PC-3 (cell line): ENCODE results near the gene PCDH15. TPM values are rescaled to one million over a fixed set of nuclear protein-coding genes. Genes with fewer than 3 reads are reported as not detected.
A peak's percentile ranks its signal among the peaks of the same experiment; 100 is the strongest.

Experiments used
- ATAC-seq: fragments of 200-7000 bp; cut with Tn5 transposase; 2 replicates; pipeline ENCODE4 v1.9.1; 2020; ENCODE audit warnings: mild to moderate bottlenecking, moderate library complexity
- BruUV-seq: library from RNA; stranded (reverse); fragments of 400-500 nt; replicated peaks from 2 replicates; lab custom pipeline; 2021; lab: Mats Ljungman, UMichigan
- CTCF ChIA-PET: fragments of 300-600 bp; sonication (Branson Sonifier 250); formaldehyde crosslinking; loops from one replicate; lab custom pipeline; 2022; ENCODE audit warnings: antibody characterized with exemption; lab: Charles Lee
- POLR2A ChIA-PET: fragments of 300-600 bp; sonication (Branson Sonifier 250); formaldehyde crosslinking; loops from one replicate; lab custom pipeline; 2022; ENCODE audit warnings: antibody characterized with exemption; ENCODE audit not compliant: unreplicated experiment; lab: Charles Lee
- DNase-seq: peaks from one replicate; pipeline ENCODE4 v3.0.0-alpha.2; 2015
- H2AFZ ChIP-seq: fragments of 300-600 bp; sonication (generic); 2 replicates; pipeline ENCODE4 v1.6.0; 2016; ENCODE audit warnings: antibody characterized with exemption, low read length
- H3F3A ChIP-seq: fragments of 300-600 bp; sonication (generic); one replicate; pipeline ENCODE4 v1.6.0; 2017; ENCODE audit warnings: antibody characterized with exemption, low read length, control low read depth, mild to moderate bottlenecking; ENCODE audit not compliant: unreplicated experiment
- H3K27ac ChIP-seq: fragments of 300-600 bp; sonication (generic); 2 replicates; pipeline ENCODE4 v1.5.1; 2016; ENCODE audit warnings: mild to moderate bottlenecking, low read length
- H3K27me3 ChIP-seq: fragments of 300-600 bp; sonication (generic); 2 replicates; pipeline ENCODE4 v1.6.1; 2016; ENCODE audit warnings: low read length, mixed read lengths
- H3K36me3 ChIP-seq: fragments of 300-600 bp; sonication (generic); 2 replicates; pipeline ENCODE4 v1.6.1; 2016; ENCODE audit warnings: low read depth, mixed run types, low read length, mixed read lengths
- H3K4me1 ChIP-seq: fragments of 300-600 bp; sonication (generic); 2 replicates; pipeline ENCODE4 v1.5.1; 2016; ENCODE audit warnings: low read length; ENCODE audit not compliant: insufficient read depth
- H3K4me2 ChIP-seq: fragments of 300-600 bp; sonication (generic); 2 replicates; pipeline ENCODE4 v1.6.0; 2016; ENCODE audit warnings: low read length
- H3K4me3 ChIP-seq: fragments of 300-600 bp; sonication (generic); 2 replicates; pipeline ENCODE4 v1.5.1; 2016; ENCODE audit warnings: mild to moderate bottlenecking, low read length, mixed read lengths
- H3K79me2 ChIP-seq: fragments of 300-600 bp; sonication (generic); 2 replicates; pipeline ENCODE4 v1.6.1; 2017; ENCODE audit warnings: low read length, mixed read lengths
- H3K9ac ChIP-seq: fragments of 300-600 bp; sonication (generic); 2 replicates; pipeline ENCODE4 v1.6.0; 2016; ENCODE audit warnings: mild to moderate bottlenecking, low read length
- H3K9me2 ChIP-seq: fragments of 300-600 bp; sonication (generic); replicated peaks from 2 replicates; pipeline ENCODE4 v1.6.1; 2016; ENCODE audit warnings: mixed run types, low read length, mixed read lengths
- H3K9me3 ChIP-seq: fragments of 300-600 bp; sonication (generic); 2 replicates; pipeline ENCODE4 v1.6.1; 2016; ENCODE audit warnings: low read length, mixed read lengths
- H4K20me1 ChIP-seq: fragments of 300-600 bp; sonication (generic); 2 replicates; pipeline ENCODE4 v1.6.1; 2016; ENCODE audit warnings: low read length, mixed read lengths
- EZH2 ChIP-seq: fragments of 300-600 bp; sonication (generic); IDR thresholded peaks from one replicate; pipeline ENCODE4 v1.6.1; 2017; ENCODE audit warnings: antibody characterized with exemption, mild to moderate bottlenecking, low read length; ENCODE audit not compliant: unreplicated experiment
- EZH2phosphoT487 ChIP-seq: fragments of 300-600 bp; sonication (generic); IDR thresholded peaks from 2 replicates; pipeline ENCODE4 v1.6.1; 2018; ENCODE audit warnings: mild to moderate bottlenecking, antibody characterized with exemption, low read length, borderline replicate concordance
- intact Hi-C: fragments of 100-400 bp; cut with micrococcal nuclease; formaldehyde crosslinking; loops from 2 replicates; pipeline ENCODE4 v1.9.0; 2023
- total RNA-seq: library from RNA; depleted of rRNA; stranded (reverse); fragments of >200 nt; gene quantifications from 2 replicates; pipeline ENCODE4 v1.2.3, GENCODE V29; 2014
- TF ChIP-seq, protein P1 (sequence below): fragments of 300-600 bp; sonication (generic); conservative IDR thresholded peaks from 2 replicates; pipeline ENCODE4 v1.5.1; 2017; ENCODE audit warnings: antibody characterized with exemption, low read depth, mild to moderate bottlenecking, low read length

Gene PCDH15
- total RNA-seq, 1 experiment from 2014 or later, result not detected

DNA sequence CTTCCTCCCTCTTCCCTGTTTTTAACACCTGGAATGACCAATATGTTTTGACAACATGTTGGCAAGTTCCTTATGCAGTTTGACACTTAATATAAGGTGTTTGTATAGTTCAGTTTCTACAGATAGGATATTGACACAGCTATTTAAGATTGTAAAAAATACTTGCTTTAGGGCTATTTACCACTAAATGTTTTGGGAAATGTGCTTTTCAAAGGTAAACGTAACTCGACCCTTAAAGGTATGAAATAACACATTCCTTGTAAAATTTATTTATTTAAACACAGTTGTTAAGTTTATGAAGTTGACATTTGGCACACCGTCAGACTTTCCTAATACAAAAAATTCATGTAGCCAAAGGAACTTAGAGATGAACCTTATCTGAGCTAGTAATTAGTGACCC, 817.6 kb downstream of the PCDH15 start:
- POLR2A ChIA-PET, result interaction anchor here (0.5 kb wide), 1 partner anchor 505 kb away, joined by 3 read pairs; no protein-coding TSS in a partner anchor
- H3K27me3 ChIP-seq, result no peaks in the 10 kb centered on the region
- H3F3A ChIP-seq, result no peaks in the 10 kb centered on the region
- no peak overlapping the region for H3K9ac ChIP-seq
- H4K20me1 ChIP-seq, result no peaks in the 10 kb centered on the region
- intact Hi-C loops, result loop anchor here (1.0 kb wide), 1 partner anchor 1029 kb away; no protein-coding TSS in a partner anchor
- H3K27ac ChIP-seq, result no peak overlapping the region
- CTCF ChIA-PET, result no interaction called here
- no peaks in the 10 kb centered on the region for H3K79me2 ChIP-seq
- H2AFZ ChIP-seq, result no peak overlapping the region
- no peaks in the 10 kb centered on the region for H3K36me3 ChIP-seq
- no TSS peak for BruUV-seq
- H3K4me3 ChIP-seq, result no peak overlapping the region
- H3K4me2 ChIP-seq, result no peak overlapping the region
- no peaks in the 10 kb centered on the region for H3K9me2 ChIP-seq
- ATAC-seq, result peak; percentile 85
- peaks cover 11% of the 10 kb centered on the region; the same call in 1 of the 2 replicates for H3K9me3 ChIP-seq
- DNase-seq, result no peak
- no peaks in the 10 kb centered on the region for H3K4me1 ChIP-seq
- TF ChIP-seq EZH2 (no peak), EZH2phosphoT487 (no peak)
- TF ChIP-seq, protein P1, sequence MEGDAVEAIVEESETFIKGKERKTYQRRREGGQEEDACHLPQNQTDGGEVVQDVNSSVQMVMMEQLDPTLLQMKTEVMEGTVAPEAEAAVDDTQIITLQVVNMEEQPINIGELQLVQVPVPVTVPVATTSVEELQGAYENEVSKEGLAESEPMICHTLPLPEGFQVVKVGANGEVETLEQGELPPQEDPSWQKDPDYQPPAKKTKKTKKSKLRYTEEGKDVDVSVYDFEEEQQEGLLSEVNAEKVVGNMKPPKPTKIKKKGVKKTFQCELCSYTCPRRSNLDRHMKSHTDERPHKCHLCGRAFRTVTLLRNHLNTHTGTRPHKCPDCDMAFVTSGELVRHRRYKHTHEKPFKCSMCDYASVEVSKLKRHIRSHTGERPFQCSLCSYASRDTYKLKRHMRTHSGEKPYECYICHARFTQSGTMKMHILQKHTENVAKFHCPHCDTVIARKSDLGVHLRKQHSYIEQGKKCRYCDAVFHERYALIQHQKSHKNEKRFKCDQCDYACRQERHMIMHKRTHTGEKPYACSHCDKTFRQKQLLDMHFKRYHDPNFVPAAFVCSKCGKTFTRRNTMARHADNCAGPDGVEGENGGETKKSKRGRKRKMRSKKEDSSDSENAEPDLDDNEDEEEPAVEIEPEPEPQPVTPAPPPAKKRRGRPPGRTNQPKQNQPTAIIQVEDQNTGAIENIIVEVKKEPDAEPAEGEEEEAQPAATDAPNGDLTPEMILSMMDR, result no peak

DNA sequence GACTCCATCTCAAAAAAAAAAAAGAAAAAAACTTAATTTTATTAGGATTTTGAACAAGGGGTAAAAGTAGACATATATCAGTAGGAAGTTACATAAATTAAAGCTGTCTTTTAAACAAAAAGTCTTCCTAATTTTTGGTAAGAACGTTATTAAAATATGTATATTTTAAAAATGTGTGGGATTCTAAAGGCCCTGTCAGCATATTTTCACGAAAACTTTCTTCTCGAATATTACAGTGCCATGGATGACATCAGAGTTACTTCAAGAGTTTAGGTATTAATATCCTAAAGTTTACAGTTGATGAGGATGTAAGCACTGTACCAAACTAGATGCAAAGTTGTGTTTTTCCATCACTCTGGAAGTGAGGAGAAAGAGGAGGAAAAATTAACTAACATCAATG, 820.8 kb downstream of the PCDH15 start:
- no peak for TF ChIP-seq EZH2phosphoT487
- no peak for TF ChIP-seq EZH2
- TF ChIP-seq, protein P1, result no peak
- Histone ChIP-seq H3K4me3 (no peak overlapping the region), H3K9ac (no peak overlapping the region), H3K27me3 (no peaks in the 10 kb centered on the region), H4K20me1 (no peaks in the 10 kb centered on the region), H3K4me2 (no peak overlapping the region), H3K9me3 (peaks cover 11% of the 10 kb centered on the region; the same call in 1 of the 2 replicates), H3K9me2 (no peaks in the 10 kb centered on the region), H3F3A (no peaks in the 10 kb centered on the region), H2AFZ (no peak overlapping the region), H3K4me1 (no peaks in the 10 kb centered on the region), H3K79me2 (no peaks in the 10 kb centered on the region), H3K27ac (no peak overlapping the region), H3K36me3 (no peaks in the 10 kb centered on the region)
- intact Hi-C loops, result no loop called here
- DNase-seq, result no peak
- no TSS peak for BruUV-seq
- ChIA-PET CTCF (interaction anchor here (0.6 kb wide), 1 partner anchor 1650 kb away, joined by 3 read pairs; no protein-coding TSS in a partner anchor), POLR2A (interaction anchor here (0.6 to 0.7 kb wide), 2 partner anchors 396 to 1535 kb away, joined by 4 to 7 read pairs; no protein-coding TSS in a partner anchor)
- ATAC-seq, result no peak

DNA sequence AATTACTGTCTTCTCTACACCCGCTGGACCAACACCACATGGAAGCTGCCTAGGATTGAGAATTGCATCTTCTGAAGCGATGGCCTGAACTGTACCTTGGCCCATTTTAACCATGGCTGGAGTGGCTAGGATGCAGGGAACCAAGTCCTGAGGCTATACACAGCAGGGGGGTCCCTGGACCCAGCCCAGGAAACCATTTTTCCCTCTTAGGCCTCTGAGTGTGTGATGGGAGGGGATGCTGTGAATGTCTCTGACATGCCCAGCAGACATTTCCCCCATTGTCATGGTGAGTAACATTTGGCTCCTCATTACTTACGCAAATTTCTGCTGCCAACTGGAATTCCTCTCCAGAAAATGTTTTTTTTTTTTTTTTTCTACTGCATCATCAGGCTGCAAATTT, 822.7 kb downstream of the PCDH15 start:
- Histone ChIP-seq H3K79me2 (no peaks in the 10 kb centered on the region), H3K4me2 (no peak overlapping the region), H3F3A (no peaks in the 10 kb centered on the region), H3K9me3 (peaks cover 11% of the 10 kb centered on the region; the same call in 1 of the 2 replicates), H3K36me3 (no peaks in the 10 kb centered on the region), H3K27me3 (no peaks in the 10 kb centered on the region), H4K20me1 (no peaks in the 10 kb centered on the region), H3K4me1 (no peaks in the 10 kb centered on the region), H3K9ac (no peak overlapping the region), H3K4me3 (no peak overlapping the region), H2AFZ (no peak overlapping the region), H3K27ac (no peak overlapping the region), H3K9me2 (no peaks in the 10 kb centered on the region)
- POLR2A ChIA-PET, result no interaction called here
- TF ChIP-seq EZH2 (no peak), EZH2phosphoT487 (no peak)
- TF ChIP-seq, protein P1, result no peak
- DNase-seq (no peak), ATAC-seq (no peak)
- BruUV-seq, result no TSS peak
- CTCF ChIA-PET, result no interaction called here
- intact Hi-C loops, result no loop called here
